HepG2 (cell line): ENCODE measurements around the gene RPGR. TPM values are rescaled to one million over a fixed set of nuclear protein-coding genes. Genes with fewer than 3 reads are reported as not detected.
A peak's percentile ranks its signal among the peaks of the same experiment; 100 is the strongest.

Experiments used
- ATAC-seq: fragments of 200-7000 bp; cut with Tn5 transposase; 3 replicates; pipeline ENCODE4 v1.9.1; 2020; ENCODE audit warnings: mild to moderate bottlenecking, moderate library complexity
- BruUV-seq: library from RNA; stranded (reverse); fragments of 400-500 nt; replicated peaks from 2 replicates; lab custom pipeline; 2021; lab: Mats Ljungman, UMichigan
- CTCF ChIA-PET: fragments of 300-600 bp; formaldehyde crosslinking; extraction: SDS; loops from one replicate; lab custom pipeline; 2021; ENCODE audit warnings: low total read pairs, inconsistent platforms, low intra/inter-chr PET ratio; lab: Yijun Ruan, JAX
- POLR2A ChIA-PET: fragments of 350-600 bp; sonication (Branson Sonifier 250); formaldehyde crosslinking; loops from one replicate; lab custom pipeline; 2020; ENCODE audit warnings: antibody characterized with exemption, inconsistent platforms; lab: Yijun Ruan, JAX
- DNase-seq: peaks from one replicate; pipeline ENCODE4 v3.0.0-alpha.2; 2015; ENCODE audit warnings: low spot score
- FAIRE-seq: peaks from 3 replicates; lab custom pipeline; 2011; peaks lifted over from hg19 to GRCh38; lab: Jason Lieb, UNC
- H2AFZ ChIP-seq: one replicate; pipeline ENCODE4 v1.6.1; 2011; ENCODE audit warnings: low read length, inconsistent platforms
- H3K27ac ChIP-seq: fragments of 300-600 bp; 3 replicates; pipeline ENCODE4 v1.8.0; 2011; ENCODE audit warnings: mixed run types, mild to moderate bottlenecking, mixed read lengths, low read length, inconsistent platforms; ENCODE audit not compliant: insufficient read depth; ENCODE audit errors: extremely low read length
- H3K27me3 ChIP-seq, 2 experiments: fragments of 200-600 bp in 1 of 2; 2 replicates in 1 of 2; 3 replicates in 1 of 2; pipeline versions ENCODE4 v1.6.0 to v1.8.0; 2011; ENCODE audit warnings: low read length in 2 of 2, mild to moderate bottlenecking in 2 of 2, moderate library complexity in 2 of 2, inconsistent platforms in 1 of 2; ENCODE audit not compliant: insufficient read depth in 2 of 2, control insufficient read depth in 1 of 2
- H3K36me3 ChIP-seq, 2 experiments: fragments of 200-600 bp in 1 of 2; replicated peaks in 1 of 2; 2 replicates in 1 of 2; 3 replicates in 1 of 2; pipeline versions ENCODE4 v1.5.1 to v1.8.0; 2011; ENCODE audit warnings: low read length in 2 of 2, inconsistent platforms in 1 of 2; ENCODE audit not compliant: insufficient read depth in 2 of 2, control insufficient read depth in 1 of 2
- H3K4me1 ChIP-seq: 2 replicates; pipeline ENCODE4 v1.5.1; 2012; ENCODE audit warnings: low read length, inconsistent platforms; ENCODE audit not compliant: insufficient read depth
- H3K4me2 ChIP-seq: 2 replicates; pipeline ENCODE4 v1.6.0; 2011; ENCODE audit warnings: low read depth, low read length, inconsistent platforms
- H3K4me3 ChIP-seq, 3 experiments: fragments of 200-600 bp in 1 of 3; sonication (generic), shearing (Covaris generic) in 1 of 3; replicated peaks in 1 of 3; 2 replicates each; pipeline ENCODE4 v1.5.1; 2011 to 2016; ENCODE audit warnings: low read length in 3 of 3, inconsistent platforms in 2 of 3, low read depth in 2 of 3, mild to moderate bottlenecking in 2 of 3, control low read depth in 1 of 3, mixed read lengths in 1 of 3; ENCODE audit not compliant: insufficient read depth in 1 of 3
- H3K79me2 ChIP-seq: one replicate; pipeline ENCODE4 v1.6.1; 2011; ENCODE audit warnings: low read length, inconsistent platforms; ENCODE audit not compliant: insufficient read depth
- H3K9ac ChIP-seq: 2 replicates; pipeline ENCODE4 v1.6.0; 2011; ENCODE audit warnings: mild to moderate bottlenecking, low read depth, low read length, inconsistent platforms; ENCODE audit not compliant: insufficient read depth
- H3K9me3 ChIP-seq: 2 replicates; pipeline ENCODE4 v1.5.1; 2012; ENCODE audit warnings: mild to moderate bottlenecking, low read length
- H4K20me1 ChIP-seq: 2 replicates; pipeline ENCODE4 v1.6.0; 2011; ENCODE audit warnings: inconsistent platforms, mild to moderate bottlenecking, low read length, moderate library complexity; ENCODE audit not compliant: insufficient read depth
- CTCF ChIP-seq: sonication (generic); formaldehyde crosslinking; IDR thresholded peaks from 2 replicates; pipeline ENCODE4 v1.5.0; 2020; ENCODE audit warnings: mild to moderate bottlenecking, missing genetic modification reagents, moderate library complexity
- FOXC1 ChIP-seq: sonication (generic); formaldehyde crosslinking; IDR thresholded peaks from 2 replicates; pipeline ENCODE4 v1.8.0; 2022; ENCODE audit warnings: mild to moderate bottlenecking, missing genetic modification reagents, borderline replicate concordance
- GATAD2A ChIP-seq: IDR thresholded peaks from 2 replicates; pipeline ENCODE4 v1.6.1; 2016
- KDM5B ChIP-seq: sonication (generic); formaldehyde crosslinking; IDR thresholded peaks from 2 replicates; pipeline ENCODE4 v1.4.0; 2020; ENCODE audit warnings: missing genetic modification reagents, mild to moderate bottlenecking, borderline replicate concordance
- THAP8 ChIP-seq: sonication (generic); formaldehyde crosslinking; IDR thresholded peaks from 2 replicates; pipeline ENCODE4 v1.5.1; 2020; ENCODE audit warnings: missing genetic modification reagents, mild to moderate bottlenecking, borderline replicate concordance
- ZNF12 ChIP-seq: sonication (generic); formaldehyde crosslinking; IDR thresholded peaks from 2 replicates; pipeline ENCODE4 v1.5.0; 2020; ENCODE audit warnings: missing genetic modification reagents
- ZNF577 ChIP-seq: sonication (generic); formaldehyde crosslinking; IDR thresholded peaks from 2 replicates; pipeline ENCODE4 v1.4.0; 2020; ENCODE audit warnings: mild to moderate bottlenecking, low read depth, missing genetic modification reagents, borderline replicate concordance
- WGBS: methylation state at CpG from one replicate; pipeline ENCODE4 v1.1.6; 2017; ENCODE audit warnings: low lambda C conversion rate; 5-methylcytosine and 5-hydroxymethylcytosine counted together
- in situ Hi-C: cut with HindIII; loops from 2 replicates; pipeline ENCODE4 v1.10.0; 2017; ENCODE audit warnings: low pct_unique_long_range_greater_than_20kb; ENCODE audit not compliant: extremely low pct_ligation_motif_present
- intact Hi-C: fragments of 100-400 bp; cut with micrococcal nuclease; formaldehyde crosslinking; loops from one replicate; pipeline ENCODE4 v1.10.0; 2022; ENCODE audit not compliant: unreplicated experiment
- polyA plus RNA-seq, 8 experiments: library from polyadenylated mRNA; depleted of rRNA in 3 of 8; stranded (reverse) in 7 of 8; unstranded in 1 of 8; fragments of >200 nt; fragmentation: Illumina TruSeq in 4 of 8; extraction: Trizol in 4 of 8; gene quantifications; 2 replicates each; pipeline versions ENCODE4 v1.2.1 to v1.2.3, GENCODE V29; 2011 to 2016; ENCODE audit warnings: low read depth in 4 of 8, missing spikeins in 1 of 8, mixed read lengths in 1 of 8; ENCODE audit not compliant: insufficient read depth in 1 of 8
- total RNA-seq, 5 experiments: library from RNA; depleted of rRNA; stranded (reverse); fragments of >200 nt; fragmentation: Illumina TruSeq; extraction: Trizol; gene quantifications; 2 replicates each; pipeline ENCODE4 v1.2.3, GENCODE V29; 2016; ENCODE audit warnings: low read depth in 1 of 5

RPGR gene
- total and polyA plus RNA-seq, 2 of the 13 experiments (the other 11 are each of a cell fraction or from before 2014, with no cell fraction given), result 2.1 to 12.1 TPM

- TF ChIP-seq GATAD2A, result no peak
- TF ChIP-seq KDM5B (CRISPR knock-in tag), result no peak
- TF ChIP-seq THAP8 (CRISPR knock-in tag), result no peak
- no peak for TF ChIP-seq ZNF577 (CRISPR knock-in tag)
- TF ChIP-seq CTCF, result 0 out of 2 replicates have a peak, but pooled peaks have one; percentile 24
- no peaks in the 10 kb centered on the region for H4K20me1 ChIP-seq
- ChIA-PET POLR2A (no interaction called here), CTCF (no interaction called here)
- no peaks in the 10 kb centered on the region for H3K79me2 ChIP-seq
- no peak overlapping the region for H2AFZ ChIP-seq
- FAIRE-seq, result no peak
- H3K4me1 ChIP-seq, result peaks cover 25% of the 10 kb centered on the region
- in situ Hi-C loops (no loop called here), intact Hi-C loops (no loop called here)
- no peak overlapping the region for H3K4me3 ChIP-seq
- DNase-seq, result no peak
- H3K36me3 ChIP-seq, result no peaks in the 10 kb centered on the region
- peak; percentile 61; the same call in 2 of the 3 replicates for ATAC-seq
- H3K9ac ChIP-seq, result no peak overlapping the region
- no TSS peak for BruUV-seq
- no peaks in the 10 kb centered on the region for H3K9me3 ChIP-seq
- H3K27ac ChIP-seq, result no peak overlapping the region
- H3K27me3 ChIP-seq, result no peaks in the 10 kb centered on the region
- WGBS, result 67% methylated on average over 1 of the region's 1 CpG
- H3K4me2 ChIP-seq, result no peak overlapping the region
These were observed 45.3 kb downstream of the RPGR start for GRCh38 chrX:38282049-38282448.

GRCh38 chrX:38279188-38279587, 48.1 kb downstream of the RPGR start:
- H3K27ac ChIP-seq, result no peak overlapping the region
- no peak for TF ChIP-seq FOXC1
- TF ChIP-seq ZNF12, result peak; percentile 66; the same call in 1 of the 2 replicates
- TF ChIP-seq, all 625 proteins: peak for 1
- peak; percentile 2 for DNase-seq
- H3K4me1 ChIP-seq, result peaks cover 37% of the 10 kb centered on the region
- no TSS peak for BruUV-seq
- 73% methylated on average over 2 of the region's 2 CpGs for WGBS
- H3K4me2 ChIP-seq, result no peak overlapping the region
- H3K9me3 ChIP-seq, result no peaks in the 10 kb centered on the region
- no peaks in the 10 kb centered on the region for H3K79me2 ChIP-seq
- H3K27me3 ChIP-seq, result no peaks in the 10 kb centered on the region
- POLR2A ChIA-PET, result no interaction called here
- no peaks in the 10 kb centered on the region for H4K20me1 ChIP-seq
- in situ Hi-C loops (no loop called here), intact Hi-C loops (no loop called here)
- H3K9ac ChIP-seq, result no peak overlapping the region
- peak; percentile 8 for FAIRE-seq
- CTCF ChIA-PET, result no interaction called here
- H3K4me3 ChIP-seq, result no peak overlapping the region
- ATAC-seq, result no peak
- no peak overlapping the region for H2AFZ ChIP-seq
- no peaks in the 10 kb centered on the region for H3K36me3 ChIP-seq
